GM12878 (cell line): ENCODE measurements around the gene GGTA1. TPM values are rescaled to one million over a fixed set of nuclear protein-coding genes. Genes with fewer than 3 reads are reported as not detected.

ENCODE experiments used
- ATAC-seq: fragments of 200-7000 bp; cut with Tn5 transposase; 3 replicates; pipeline ENCODE4 v1.9.1; 2020; ENCODE audit warnings: mild to moderate bottlenecking, moderate library complexity
- BruUV-seq: library from RNA; stranded (reverse); fragments of 400-500 nt; replicated peaks from 2 replicates; lab custom pipeline; 2021; lab: Mats Ljungman, UMichigan
- CTCF ChIA-PET: fragments of 300-600 bp; sonication (Branson Sonifier 250); formaldehyde crosslinking; extraction: SDS; loops from one replicate; lab custom pipeline; 2021; ENCODE audit warnings: inconsistent platforms; lab: Yijun Ruan, JAX
- POLR2A ChIA-PET: fragments of 350-600 bp; formaldehyde crosslinking; extraction: SDS; loops from one replicate; lab custom pipeline; 2021; ENCODE audit warnings: inconsistent platforms; lab: Charles Lee
- RAD21 ChIA-PET: fragments of 300-600 bp; sonication (Branson Sonifier 250); formaldehyde crosslinking; loops from one replicate; lab custom pipeline; 2023; ENCODE audit warnings: antibody characterized with exemption; ENCODE audit not compliant: unreplicated experiment; lab: Charles Lee
- SMC1A ChIA-PET: fragments of 300-600 bp; sonication (Branson Sonifier 250); formaldehyde crosslinking; loops from one replicate; lab custom pipeline; 2023; ENCODE audit not compliant: unreplicated experiment, uncharacterized antibody; lab: Charles Lee
- DNase-seq: peaks from one replicate; pipeline ENCODE4 v3.0.0-alpha.2; 2011; ENCODE audit warnings: low read depth, low spot score
- FAIRE-seq: peaks from 3 replicates; lab custom pipeline; 2011; peaks lifted over from hg19 to GRCh38; lab: Jason Lieb, UNC
- H2AFZ ChIP-seq: 2 replicates; pipeline ENCODE4 v1.6.0; 2011; ENCODE audit warnings: low read depth, low read length, control low read depth; ENCODE audit not compliant: control insufficient read depth
- H3K27ac ChIP-seq: 2 replicates; pipeline ENCODE4 v1.5.1; 2011; ENCODE audit warnings: control low read depth; ENCODE audit not compliant: control insufficient read depth, insufficient read depth
- H3K27me3 ChIP-seq, 2 experiments: replicated peaks in 1 of 2; 2 replicates each; pipeline versions ENCODE4 v1.6.0 to v1.6.1; 2011; ENCODE audit warnings: low read length in 1 of 2; ENCODE audit not compliant: control insufficient read depth in 2 of 2, insufficient read depth in 2 of 2
- H3K36me3 ChIP-seq, 2 experiments: 2 replicates each; pipeline ENCODE4 v1.5.1; 2011; ENCODE audit warnings: low read length in 1 of 2; ENCODE audit not compliant: control insufficient read depth in 2 of 2, insufficient read depth in 2 of 2
- H3K4me1 ChIP-seq: 2 replicates; pipeline ENCODE4 v1.6.1; 2011; ENCODE audit warnings: mild to moderate bottlenecking, low read length, moderate library complexity, mixed read lengths; ENCODE audit not compliant: control insufficient read depth, insufficient read depth
- H3K4me2 ChIP-seq: 2 replicates; pipeline ENCODE4 v1.6.0; 2011; ENCODE audit warnings: control low read depth; ENCODE audit not compliant: control insufficient read depth, insufficient read depth
- H3K4me3 ChIP-seq: fragments of 200-600 bp; sonication (generic); 2 replicates; pipeline ENCODE4 v1.5.1; 2016
- H3K79me2 ChIP-seq: 2 replicates; pipeline ENCODE4 v1.6.0; 2011; ENCODE audit warnings: low read length; ENCODE audit not compliant: control insufficient read depth, insufficient read depth
- H3K9ac ChIP-seq: 2 replicates; pipeline ENCODE4 v1.8.0; 2011; ENCODE audit warnings: low read length, control low read depth, mixed read lengths; ENCODE audit not compliant: control insufficient read depth, insufficient read depth
- H3K9me3 ChIP-seq: replicated peaks from 3 replicates; pipeline ENCODE4 v1.5.1; 2011; ENCODE audit warnings: mild to moderate bottlenecking, low read length; ENCODE audit not compliant: control insufficient read depth, insufficient read depth
- H4K20me1 ChIP-seq: 2 replicates; pipeline ENCODE4 v1.6.0; 2011; ENCODE audit not compliant: control insufficient read depth, insufficient read depth
- ATF2 ChIP-seq: IDR thresholded peaks from 2 replicates; pipeline ENCODE4 v1.6.1; 2012; ENCODE audit warnings: low read length, inconsistent platforms
- CBFB ChIP-seq: IDR thresholded peaks from 2 replicates; pipeline ENCODE4 v1.6.1; 2016; ENCODE audit warnings: antibody characterized with exemption, low read depth
- MYC ChIP-seq: IDR thresholded peaks from 2 replicates; pipeline ENCODE4 v1.6.1; 2011; ENCODE audit warnings: mild to moderate bottlenecking, low read length, moderate library complexity, inconsistent platforms; ENCODE audit not compliant: insufficient read depth, insufficient replicate concordance, insufficient read length, severe bottlenecking
- NR2C2 ChIP-seq: IDR thresholded peaks from 2 replicates; pipeline ENCODE4 v1.6.1; 2011; ENCODE audit warnings: borderline replicate concordance, low read depth; ENCODE audit not compliant: control insufficient read depth, insufficient read length
- RAD21 ChIP-seq: IDR thresholded peaks from 2 replicates; pipeline ENCODE4 v1.6.1; 2011; ENCODE audit warnings: mild to moderate bottlenecking, low read depth, low read length, moderate library complexity; ENCODE audit not compliant: insufficient read depth
- RAD51 ChIP-seq: fragments of 450-650 bp; IDR thresholded peaks from 2 replicates; pipeline ENCODE4 v1.6.1; 2016; ENCODE audit warnings: moderate library complexity, mild to moderate bottlenecking, inconsistent platforms
- RELA ChIP-seq: fragments of 450-650 bp; IDR thresholded peaks from 2 replicates; pipeline ENCODE4 v1.8.0; 2014; ENCODE audit warnings: borderline replicate concordance; ENCODE audit not compliant: partially characterized antibody
- SMAD5 ChIP-seq: IDR thresholded peaks from 2 replicates; pipeline ENCODE4 v1.6.1; 2016; ENCODE audit warnings: antibody characterized with exemption, low read depth
- USF2 ChIP-seq: IDR thresholded peaks from 2 replicates; pipeline ENCODE4 v1.6.1; 2011; ENCODE audit warnings: low read depth, low read length, improper control_type of control experiment, borderline replicate concordance
- WGBS: methylation state at CpG from one replicate; pipeline ENCODE4 v1.1.6; 2016; ENCODE audit warnings: low lambda C conversion rate; ENCODE audit not compliant: insufficient replicate concordance, insufficient coverage; ENCODE audit errors: missing lambda C conversion rate; 5-methylcytosine and 5-hydroxymethylcytosine counted together
- in situ Hi-C: fragments of 300-500 bp; cut with MboI; formaldehyde crosslinking; loops from 9 replicates; pipeline ENCODE4 v1.14.3; 2018; ENCODE audit warnings: mixed read lengths
- intact Hi-C: fragments of 100-400 bp; cut with micrococcal nuclease; formaldehyde crosslinking; loops from one replicate; pipeline ENCODE4 v1.14.2; 2022; ENCODE audit not compliant: unreplicated experiment
- polyA plus RNA-seq, 11 experiments: library from polyadenylated mRNA; depleted of rRNA in 4 of 11; unstranded in 6 of 11; stranded (reverse) in 5 of 11; fragments of >200 nt; fragmentation: Nextera tagmentation in 4 of 11; fragmentation: Illumina TruSeq in 1 of 11; extraction: Ambion mirVana in 4 of 11; extraction: Trizol in 1 of 11; gene quantifications; 1 replicate in 1 of 11; 2 replicates in 10 of 11; pipeline versions ENCODE4 v1.2.1 to v1.2.3, GENCODE V29; 2011 to 2016; ENCODE audit warnings: inconsistent platforms in 2 of 11, missing spikeins in 2 of 11, low read depth in 1 of 11
- total RNA-seq, 4 experiments: library from RNA; depleted of rRNA in 3 of 4; stranded (reverse); fragments of >200 nt in 3 of 4; fragmentation: Illumina TruSeq in 1 of 4; extraction: Trizol in 1 of 4; gene quantifications; 2 replicates each; pipeline versions ENCODE4 v1.2.1 to v1.2.3, GENCODE V29; 2013 to 2021

GGTA1 gene
- total and polyA plus RNA-seq, 10 of the 15 experiments (the other 5 are each of a cell fraction or from before 2014, with no cell fraction given) = 0.09 to 0.65 (median 0.17) TPM; not detected in 2

DNA sequence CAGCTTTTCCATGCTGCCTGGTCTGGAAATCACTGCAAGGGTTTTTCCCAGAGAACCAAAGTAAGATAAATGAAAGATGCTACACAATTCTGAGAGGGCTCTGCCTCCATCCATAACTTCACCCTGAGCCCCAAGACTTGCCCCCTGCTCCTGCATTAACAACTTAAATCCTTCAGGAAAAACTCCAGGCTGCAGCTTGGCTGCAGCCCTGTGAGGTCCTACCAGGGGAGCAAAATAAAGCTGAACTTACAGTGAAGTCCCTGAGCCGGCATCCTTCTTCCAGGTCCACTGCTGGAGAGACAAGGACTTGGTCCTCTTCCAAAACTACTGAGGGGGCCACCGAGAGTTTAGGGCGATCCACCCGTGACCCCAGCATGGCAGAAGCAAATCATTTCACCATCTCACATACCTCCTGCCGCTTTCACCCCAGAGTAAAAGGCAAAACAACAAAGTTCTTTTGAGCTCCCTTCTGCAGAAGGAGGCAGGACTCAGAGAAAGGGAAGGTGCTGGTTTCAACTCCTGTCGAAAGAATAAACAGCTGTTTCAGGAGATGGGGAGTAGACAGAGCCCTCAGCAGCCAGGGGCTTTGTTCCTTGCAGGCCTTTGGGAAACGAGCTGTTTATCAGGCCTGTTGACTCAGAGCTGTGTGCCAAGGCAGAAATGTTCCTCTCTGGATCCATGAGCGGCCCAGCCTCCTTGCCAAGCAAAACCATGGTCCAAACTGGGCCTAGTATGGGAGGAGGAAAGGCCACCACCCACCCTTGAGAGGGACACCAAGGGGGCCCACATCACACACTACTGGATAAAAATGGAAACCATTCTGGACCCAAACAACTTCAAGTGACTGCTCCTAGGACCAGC, 20.6 kb downstream of the GGTA1 start:
- no TSS peak for BruUV-seq
- Histone ChIP-seq H3K9ac (no peak overlapping the region), H3K4me3 (no peak overlapping the region), H3K4me1 (no peaks in the 10 kb centered on the region), H3K36me3 (no peaks in the 10 kb centered on the region), H3K27ac (no peak overlapping the region), H3K79me2 (no peaks in the 10 kb centered on the region), H3K9me3 (no peaks in the 10 kb centered on the region), H3K27me3 (no peaks in the 10 kb centered on the region)
- ChIA-PET RAD21 (no interaction called here), CTCF (no interaction called here)
- WGBS = 30% methylated on average over 8 of the region's 8 CpGs
- in situ Hi-C loops = no loop called here
- ATAC-seq = no peak
- no peak for TF ChIP-seq MYC
- TF ChIP-seq ATF2 = no peak
- TF ChIP-seq USF2 = no peak
- TF ChIP-seq CBFB = no peak
- TF ChIP-seq RAD51 = no peak
- TF ChIP-seq SMAD5 = no peak
- TF ChIP-seq RAD21 = no peak
- no peak for TF ChIP-seq NR2C2
- no peak for TF ChIP-seq RELA
- TF ChIP-seq, all 136 proteins: peak for 0
- Histone ChIP-seq H2AFZ (no peak overlapping the region), H3K4me2 (no peak overlapping the region), H4K20me1 (no peaks in the 10 kb centered on the region)
- intact Hi-C loops = no loop called here
- no peak for FAIRE-seq
- DNase-seq = no peak
- ChIA-PET POLR2A (no interaction called here), SMC1A (interaction anchor here (1.1 to 1.6 kb wide), 2 partner anchors 17 to 39 kb away, joined by 3 read pairs; no protein-coding TSS in a partner anchor)
